ENCODE results near the gene FBN2.

The FBN2 gene

DNA sequence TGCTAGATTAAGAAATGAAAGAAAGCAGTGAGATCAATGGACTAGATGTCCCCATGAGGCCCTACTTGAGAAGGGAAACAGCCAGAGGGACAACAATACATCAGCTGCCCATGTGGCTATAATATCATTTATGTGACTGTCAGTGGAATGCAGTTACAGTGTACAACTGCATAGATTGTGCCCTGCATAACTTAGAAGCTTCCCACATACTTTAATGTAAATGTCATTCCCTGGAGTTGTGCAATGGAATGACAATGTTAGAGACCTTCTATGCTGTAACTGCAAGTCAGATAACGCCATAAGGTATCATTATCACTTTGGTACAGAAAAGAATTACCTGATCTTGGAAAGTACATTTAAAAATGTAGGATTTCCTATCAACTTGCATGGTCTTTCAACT lies 67.4 kb downstream of the FBN2 start:
- TF ChIP-seq CEBPB (IDR thresholded peaks at IDR 0.05) (peak; percentile 83), EP300 (IDR thresholded peaks at IDR 0.05; ENCODE audit: borderline replicate concordance) (no peak)

DNA sequence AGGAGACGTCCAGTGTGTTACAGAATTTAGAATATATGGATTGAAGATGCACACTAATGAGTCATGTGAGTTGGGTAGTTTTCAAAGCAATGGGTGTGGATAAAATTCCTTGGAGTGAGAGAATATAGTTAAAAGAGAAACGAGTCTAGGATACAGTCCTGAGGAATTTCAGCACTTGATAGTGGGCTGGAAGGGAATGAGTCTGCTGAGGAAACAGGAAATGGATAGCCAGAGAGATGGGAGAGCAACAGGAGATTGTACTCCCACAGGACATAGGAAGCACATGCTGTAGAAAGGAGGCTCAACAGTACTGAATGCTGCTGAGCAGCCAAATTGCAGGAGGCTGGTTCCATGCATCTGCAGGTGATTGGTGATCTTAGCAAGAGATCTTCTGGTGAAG lies 68.1 kb downstream of the FBN2 start:
- TF ChIP-seq TCF12 (IDR thresholded peaks at IDR 0.05; ENCODE audit: low read depth) (no peak), TEAD4 (IDR thresholded peaks at IDR 0.05) (no peak), CEBPB (IDR thresholded peaks at IDR 0.05) (no peak), ZBTB7A (IDR thresholded peaks at IDR 0.05; ENCODE audit: low read depth) (no peak)

DNA sequence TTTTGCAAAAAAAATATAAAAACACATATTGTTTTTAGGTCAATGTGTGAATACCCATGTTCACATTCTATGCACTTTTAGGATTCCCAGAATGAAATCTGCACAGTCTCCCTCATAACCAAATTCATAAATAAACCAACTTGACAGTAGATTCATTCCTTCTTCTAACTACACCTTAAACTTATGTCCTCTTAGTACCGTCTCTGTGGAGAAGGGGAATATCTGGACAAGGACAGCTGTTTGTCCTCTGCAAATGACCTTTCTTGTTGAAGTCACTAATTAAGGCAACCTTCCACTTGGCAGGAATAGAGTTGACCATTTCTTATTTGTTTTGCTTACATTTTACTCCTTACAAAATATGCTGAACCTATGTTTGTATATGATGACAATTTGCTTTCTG lies 71.1 kb downstream of the FBN2 start:
- no peak for TF ChIP-seq TAF1 (IDR thresholded peaks at IDR 0.05; ENCODE audit: low read depth)
- TF ChIP-seq EP300 (IDR thresholded peaks at IDR 0.05; ENCODE audit: borderline replicate concordance), result no peak
- no peak for TF ChIP-seq EGR1 (IDR thresholded peaks at IDR 0.05)
- no peak for TF ChIP-seq ZBTB7A (IDR thresholded peaks at IDR 0.05; ENCODE audit: low read depth)

DNA sequence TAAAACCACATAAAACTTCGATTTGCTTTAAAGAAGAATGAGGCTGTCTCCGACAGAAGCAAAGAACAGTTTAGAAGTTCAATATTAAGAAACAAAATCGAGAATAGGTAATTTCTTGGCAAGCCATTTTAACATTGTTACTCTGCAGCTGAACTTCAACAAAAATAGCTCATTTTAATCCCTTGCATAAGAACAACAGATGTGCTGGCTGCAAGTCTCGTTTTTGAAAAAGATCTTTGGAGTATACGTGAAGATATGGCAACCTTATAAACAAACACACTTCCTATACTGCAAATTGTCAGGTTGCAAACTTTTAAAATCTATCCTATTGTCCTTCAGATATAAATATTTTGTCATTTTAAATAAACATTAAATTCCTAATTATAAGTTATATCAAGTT lies 71.5 kb downstream of the FBN2 start:
- no peak for TF ChIP-seq REST (IDR thresholded peaks at IDR 0.05; ENCODE audit: low read depth)
- TF ChIP-seq ZBTB7A (IDR thresholded peaks at IDR 0.05; ENCODE audit: low read depth), result no peak
- TF ChIP-seq NFIC (IDR thresholded peaks at IDR 0.05), result no peak
- TF ChIP-seq USF1 (IDR thresholded peaks at IDR 0.05), result no peak
- no peak for TF ChIP-seq CEBPB (IDR thresholded peaks at IDR 0.05)
- no peak for TF ChIP-seq TCF12 (IDR thresholded peaks at IDR 0.05; ENCODE audit: low read depth)
- no peak for TF ChIP-seq EGR1 (IDR thresholded peaks at IDR 0.05)
- TF ChIP-seq, protein P1, sequence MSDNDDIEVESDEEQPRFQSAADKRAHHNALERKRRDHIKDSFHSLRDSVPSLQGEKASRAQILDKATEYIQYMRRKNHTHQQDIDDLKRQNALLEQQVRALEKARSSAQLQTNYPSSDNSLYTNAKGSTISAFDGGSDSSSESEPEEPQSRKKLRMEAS (IDR thresholded peaks at IDR 0.05), result no peak
- no peak for TF ChIP-seq TAF1 (IDR thresholded peaks at IDR 0.05; ENCODE audit: low read depth)
- TF ChIP-seq FOXM1 (IDR thresholded peaks at IDR 0.05; ENCODE audit: borderline replicate concordance, low read depth), result no peak
- TF ChIP-seq TEAD4 (IDR thresholded peaks at IDR 0.05), result no peak
- no peak for TF ChIP-seq RAD21 (IDR thresholded peaks at IDR 0.05; ENCODE audit: low read depth)
- TF ChIP-seq YY1 (IDR thresholded peaks at IDR 0.05; ENCODE audit: low read depth), result no peak
- TF ChIP-seq EP300 (IDR thresholded peaks at IDR 0.05; ENCODE audit: borderline replicate concordance), result no peak

GRCh38 chr5:128464596-128464995 lies 73.4 kb downstream of the FBN2 start:
- TF ChIP-seq RAD21 (IDR thresholded peaks at IDR 0.05; ENCODE audit: low read depth) (no peak), NFIC (IDR thresholded peaks at IDR 0.05) (no peak), CEBPB (IDR thresholded peaks at IDR 0.05) (no peak), YY1 (IDR thresholded peaks at IDR 0.05; ENCODE audit: low read depth) (no peak), REST (IDR thresholded peaks at IDR 0.05; ENCODE audit: low read depth) (no peak)
- TF ChIP-seq, protein P1 (IDR thresholded peaks at IDR 0.05), result no peak

DNA sequence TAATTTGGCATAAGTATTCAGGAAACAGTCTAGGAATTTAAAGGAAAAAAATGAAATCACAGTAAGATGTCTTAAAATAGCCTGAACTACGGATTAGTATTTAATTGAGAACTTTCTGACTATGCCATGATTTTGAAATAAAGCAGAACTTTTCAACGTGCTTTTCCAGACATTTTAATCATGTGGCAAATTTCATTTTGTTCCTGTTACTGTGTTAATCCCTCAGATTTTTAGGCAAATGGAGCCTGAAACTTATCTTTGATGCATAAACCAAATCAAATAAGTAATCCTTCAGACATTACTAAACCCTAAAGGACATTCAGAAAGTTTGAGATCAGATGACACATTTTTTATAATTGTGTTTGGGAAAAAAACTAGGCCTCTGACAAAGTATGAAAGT lies 75.7 kb downstream of the FBN2 start:
- TF ChIP-seq NFIC (IDR thresholded peaks at IDR 0.05) (no peak), USF1 (IDR thresholded peaks at IDR 0.05) (no peak), EP300 (IDR thresholded peaks at IDR 0.05; ENCODE audit: borderline replicate concordance) (no peak), CREB1 (IDR thresholded peaks at IDR 0.05; ENCODE audit: low read depth) (no peak)

GRCh38 chr5:128455841-128456361 lies 82.1 kb downstream of the FBN2 start:
- TF ChIP-seq ZBTB7A (IDR thresholded peaks at IDR 0.05; ENCODE audit: low read depth), result no peak

DNA sequence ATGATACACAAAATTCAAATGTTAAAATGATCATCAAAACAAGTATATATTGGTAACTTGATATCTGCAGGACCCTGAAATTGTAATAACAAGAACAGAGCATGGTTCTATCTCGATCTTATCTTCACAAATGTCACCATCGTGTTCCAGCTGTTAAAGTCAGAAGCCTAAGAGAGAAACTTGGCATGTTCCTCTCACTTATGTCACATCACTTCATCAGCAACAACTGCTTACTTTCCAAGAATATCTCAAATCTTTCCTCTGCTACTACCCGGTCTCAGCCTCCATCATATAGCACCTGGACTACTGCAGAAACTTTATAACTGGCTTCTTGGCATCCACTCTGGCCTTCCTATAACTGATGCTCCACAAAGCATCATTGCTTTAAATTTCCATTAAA lies 84.9 kb downstream of the FBN2 start:
- TF ChIP-seq EGR1 (IDR thresholded peaks at IDR 0.05) (no peak), TAF1 (IDR thresholded peaks at IDR 0.05; ENCODE audit: low read depth) (no peak), CREB1 (IDR thresholded peaks at IDR 0.05; ENCODE audit: low read depth) (no peak), YY1 (IDR thresholded peaks at IDR 0.05; ENCODE audit: low read depth) (no peak), RAD21 (IDR thresholded peaks at IDR 0.05; ENCODE audit: low read depth) (no peak), ZBTB7A (IDR thresholded peaks at IDR 0.05; ENCODE audit: low read depth) (no peak), TCF12 (IDR thresholded peaks at IDR 0.05; ENCODE audit: low read depth) (no peak), TEAD4 (IDR thresholded peaks at IDR 0.05) (no peak), REST (IDR thresholded peaks at IDR 0.05; ENCODE audit: low read depth) (no peak), CEBPB (IDR thresholded peaks at IDR 0.05) (no peak), EP300 (IDR thresholded peaks at IDR 0.05; ENCODE audit: borderline replicate concordance) (no peak), FOXM1 (IDR thresholded peaks at IDR 0.05; ENCODE audit: borderline replicate concordance, low read depth) (no peak), USF1 (IDR thresholded peaks at IDR 0.05) (no peak), NFIC (IDR thresholded peaks at IDR 0.05) (no peak)
- TF ChIP-seq, protein P1 (IDR thresholded peaks at IDR 0.05), result no peak
